Keratinocyte (primary cell): ENCODE measurements around the gene TRPM3. TPM values are rescaled to one million over a fixed set of nuclear protein-coding genes. Genes with fewer than 3 reads are reported as not detected.
"Not testable (repeated sequence)": the region's sequence is repeated elsewhere in the genome, so short reads cannot be mapped to it uniquely, and the experiment has no call there.

ENCODE experiments used
- DNase-seq: peaks from one replicate; pipeline ENCODE4 v3.0.0-alpha.2; 2011; ENCODE audit warnings: low read depth, missing footprints, low spot score
- FAIRE-seq: peaks from 2 replicates; lab custom pipeline; 2011; peaks lifted over from hg19 to GRCh38; lab: Jason Lieb, UNC
- H2AFZ ChIP-seq: 2 replicates; pipeline ENCODE4 v1.6.0; 2012; ENCODE audit warnings: low read length, control low read depth, inconsistent platforms; ENCODE audit not compliant: control insufficient read depth
- H3K27ac ChIP-seq: 2 replicates; pipeline ENCODE4 v1.5.1; 2011; ENCODE audit warnings: low read length; ENCODE audit not compliant: control insufficient read depth, insufficient read depth
- H3K27me3 ChIP-seq: 3 replicates; pipeline ENCODE4 v1.6.0; 2011; ENCODE audit warnings: low read length; ENCODE audit not compliant: control insufficient read depth, insufficient read depth; ENCODE audit errors: extremely low read depth
- H3K36me3 ChIP-seq, 2 experiments: 2 replicates in 1 of 2; 3 replicates in 1 of 2; pipeline ENCODE4 v1.5.1; 2011; ENCODE audit warnings: low read length in 2 of 2, mild to moderate bottlenecking in 1 of 2; ENCODE audit not compliant: control insufficient read depth in 2 of 2, insufficient read depth in 2 of 2; ENCODE audit errors: extremely low read depth in 1 of 2
- H3K4me1 ChIP-seq: 3 replicates; pipeline ENCODE4 v1.5.1; 2011; ENCODE audit warnings: low read length; ENCODE audit not compliant: control insufficient read depth, insufficient read depth; ENCODE audit errors: extremely low read depth
- H3K4me2 ChIP-seq: 3 replicates; pipeline ENCODE4 v1.6.0; 2011; ENCODE audit warnings: low read depth, low read length; ENCODE audit not compliant: control insufficient read depth, insufficient read depth; ENCODE audit errors: extremely low read depth
- H3K4me3 ChIP-seq, 3 experiments: fragments of 200-600 bp in 1 of 3; sonication (generic) in 1 of 3; 2 replicates in 2 of 3; 3 replicates in 1 of 3; pipeline ENCODE4 v1.5.1; 2011 to 2016; ENCODE audit warnings: low read length in 3 of 3, mild to moderate bottlenecking in 3 of 3, control low read depth in 2 of 3, inconsistent platforms in 1 of 3, low read depth in 1 of 3, mixed read lengths in 1 of 3, mixed run types in 1 of 3, moderate library complexity in 1 of 3; ENCODE audit not compliant: control insufficient read depth in 2 of 3, insufficient read depth in 2 of 3; ENCODE audit errors: extremely low read depth in 1 of 3
- H3K79me2 ChIP-seq: 2 replicates; pipeline ENCODE4 v1.6.0; 2012; ENCODE audit warnings: low read length; ENCODE audit not compliant: control insufficient read depth, insufficient read depth
- H3K9ac ChIP-seq: 3 replicates; pipeline ENCODE4 v1.6.0; 2011; ENCODE audit warnings: low read length; ENCODE audit not compliant: control insufficient read depth, insufficient read depth; ENCODE audit errors: extremely low read depth
- H3K9me1 ChIP-seq: 3 replicates; pipeline ENCODE4 v1.6.0; 2011; ENCODE audit warnings: low read length; ENCODE audit not compliant: control insufficient read depth, insufficient read depth; ENCODE audit errors: extremely low read depth
- H3K9me3 ChIP-seq: 2 replicates; pipeline ENCODE4 v1.5.1; 2012; ENCODE audit warnings: low read depth, low read length; ENCODE audit not compliant: control insufficient read depth
- H4K20me1 ChIP-seq: 3 replicates; pipeline ENCODE4 v1.6.0; 2011; ENCODE audit warnings: low read length; ENCODE audit not compliant: control insufficient read depth, insufficient read depth; ENCODE audit errors: extremely low read depth
- EZH2 ChIP-seq: IDR thresholded peaks from one replicate; pipeline ENCODE4 v1.6.1; 2012; ENCODE audit warnings: inconsistent platforms, mild to moderate bottlenecking, low read length, moderate library complexity
- dilution Hi-C: fragments of 300-500 bp; cut with MboI; formaldehyde crosslinking; loops from one replicate; pipeline ENCODE4 v1.7.0; 2020; ENCODE audit warnings: low sequenced_read_pairs; ENCODE audit not compliant: extremely low pct_ligation_motif_present
- polyA plus RNA-seq, 5 experiments: library from polyadenylated mRNA; depleted of rRNA in 3 of 5; stranded (reverse) in 3 of 5; stranded (forward) in 1 of 5; unstranded in 1 of 5; fragments of >200 nt; gene quantifications; 1 replicate in 1 of 5; 2 replicates in 3 of 5; 3 replicates in 1 of 5; pipeline versions ENCODE4 v1.2.1 to v1.2.3, GENCODE V29; 2011 to 2012; ENCODE audit warnings: missing spikeins in 2 of 5, low read depth in 1 of 5, low replicate concordance in 1 of 5
- TF ChIP-seq, protein P1 (sequence below), 3 experiments: IDR thresholded peaks in 1 of 3; conservative IDR thresholded peaks in 1 of 3; optimal IDR thresholded peaks in 1 of 3; 2 replicates in 2 of 3; 3 replicates in 1 of 3; pipeline versions ENCODE3 to v1.5.1; 2011; ENCODE audit warnings: low read length in 3 of 3, mild to moderate bottlenecking in 3 of 3, moderate library complexity in 2 of 3, control low read depth in 1 of 3, inconsistent platforms in 1 of 3; ENCODE audit not compliant: insufficient read depth in 2 of 3; ENCODE audit errors: extremely low read depth in 1 of 3

TRPM3 gene
- polyA plus RNA-seq, 1 donor (not counting 4 experiments of a cell fraction or from before 2014, with no cell fraction given), result 0.03 TPM

DNA sequence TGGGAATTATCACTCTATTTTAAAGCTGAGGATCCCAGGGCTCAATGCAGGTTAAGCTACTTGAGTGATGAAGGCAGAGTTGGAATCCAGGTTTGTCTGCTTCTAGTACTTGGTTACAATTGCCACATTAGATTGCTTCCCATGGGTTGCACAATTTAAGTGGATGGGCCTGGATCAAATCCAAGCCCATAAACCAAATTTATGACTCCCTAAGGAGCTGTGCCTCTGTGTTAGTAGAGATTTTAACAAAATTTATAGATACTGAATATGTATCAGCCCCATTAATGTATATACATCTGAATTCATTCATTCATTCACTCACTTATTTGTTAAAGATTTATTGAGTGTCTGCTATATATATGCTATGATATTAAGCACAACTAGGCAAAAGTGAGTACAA lies 374.7 kb downstream of the TRPM3 start:
- no peak for DNase-seq
- no peaks in the 10 kb centered on the region for H4K20me1 ChIP-seq
- no peaks in the 10 kb centered on the region for H3K9me1 ChIP-seq
- no peaks in the 10 kb centered on the region for H3K36me3 ChIP-seq
- H2AFZ ChIP-seq, result no peak overlapping the region
- H3K9me3 ChIP-seq, result no peaks in the 10 kb centered on the region
- no peak overlapping the region for H3K4me2 ChIP-seq
- dilution Hi-C loops, result no loop called here
- no peaks in the 10 kb centered on the region for H3K4me1 ChIP-seq
- H3K4me3 ChIP-seq, result no peak overlapping the region
- TF ChIP-seq EZH2, result no peak
- H3K27ac ChIP-seq, result no peak overlapping the region
- H3K9ac ChIP-seq, result no peak overlapping the region
- H3K79me2 ChIP-seq, result no peaks in the 10 kb centered on the region
- H3K27me3 ChIP-seq, result no peaks in the 10 kb centered on the region
- no peak for FAIRE-seq

GRCh38 chr9:70746316-70746715 lies 375.1 kb downstream of the TRPM3 start:
- TF ChIP-seq EZH2, result no peak
- TF ChIP-seq, protein P1, sequence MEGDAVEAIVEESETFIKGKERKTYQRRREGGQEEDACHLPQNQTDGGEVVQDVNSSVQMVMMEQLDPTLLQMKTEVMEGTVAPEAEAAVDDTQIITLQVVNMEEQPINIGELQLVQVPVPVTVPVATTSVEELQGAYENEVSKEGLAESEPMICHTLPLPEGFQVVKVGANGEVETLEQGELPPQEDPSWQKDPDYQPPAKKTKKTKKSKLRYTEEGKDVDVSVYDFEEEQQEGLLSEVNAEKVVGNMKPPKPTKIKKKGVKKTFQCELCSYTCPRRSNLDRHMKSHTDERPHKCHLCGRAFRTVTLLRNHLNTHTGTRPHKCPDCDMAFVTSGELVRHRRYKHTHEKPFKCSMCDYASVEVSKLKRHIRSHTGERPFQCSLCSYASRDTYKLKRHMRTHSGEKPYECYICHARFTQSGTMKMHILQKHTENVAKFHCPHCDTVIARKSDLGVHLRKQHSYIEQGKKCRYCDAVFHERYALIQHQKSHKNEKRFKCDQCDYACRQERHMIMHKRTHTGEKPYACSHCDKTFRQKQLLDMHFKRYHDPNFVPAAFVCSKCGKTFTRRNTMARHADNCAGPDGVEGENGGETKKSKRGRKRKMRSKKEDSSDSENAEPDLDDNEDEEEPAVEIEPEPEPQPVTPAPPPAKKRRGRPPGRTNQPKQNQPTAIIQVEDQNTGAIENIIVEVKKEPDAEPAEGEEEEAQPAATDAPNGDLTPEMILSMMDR (optimal IDR thresholded peaks at IDR 0.05 in 1 of 3, IDR thresholded peaks at IDR 0.05 in 1 of 3, conservative IDR thresholded peaks at IDR 0.05 in 1 of 3; ENCODE audit: extremely low read depth in 1 of 3, insufficient read depth in 2 of 3, low read length in 3 of 3), result no peak
- Histone ChIP-seq H4K20me1 (no peaks in the 10 kb centered on the region), H3K4me2 (no peak overlapping the region), H2AFZ (no peak overlapping the region), H3K79me2 (no peaks in the 10 kb centered on the region), H3K27me3 (no peaks in the 10 kb centered on the region), H3K9me1 (no peaks in the 10 kb centered on the region), H3K4me3 (no peak overlapping the region), H3K9me3 (no peaks in the 10 kb centered on the region), H3K27ac (no peak overlapping the region), H3K36me3 (no peaks in the 10 kb centered on the region), H3K4me1 (no peaks in the 10 kb centered on the region), H3K9ac (no peak overlapping the region)
- DNase-seq (no peak), FAIRE-seq (no peak)
- dilution Hi-C loops, result no loop called here

GRCh38 chr9:70724794-70725193 lies 396.6 kb downstream of the TRPM3 start:
- H3K36me3 ChIP-seq, H3K9ac ChIP-seq, dilution Hi-C loops, H3K4me3 ChIP-seq, DNase-seq, H3K27ac ChIP-seq, H4K20me1 ChIP-seq, FAIRE-seq, H3K9me3 ChIP-seq, H3K4me1 ChIP-seq, H3K4me2 ChIP-seq, H3K79me2 ChIP-seq, H3K27me3 ChIP-seq, H3K9me1 ChIP-seq, H2AFZ ChIP-seq: not testable (repeated sequence)

- H3K4me1 ChIP-seq, H2AFZ ChIP-seq, H3K27me3 ChIP-seq, H3K79me2 ChIP-seq, DNase-seq, H3K9me1 ChIP-seq, FAIRE-seq, H3K27ac ChIP-seq, H3K9me3 ChIP-seq, H3K4me2 ChIP-seq, H3K36me3 ChIP-seq, H3K4me3 ChIP-seq, H4K20me1 ChIP-seq, H3K9ac ChIP-seq, dilution Hi-C loops: not testable (repeated sequence)
Observed at GRCh38 chr9:70724025-70724424, 397.4 kb downstream of the TRPM3 start.
